Keratinocyte (primary cell): Measurements from ENCODE around the gene LARP1B.
"Not testable (repeated sequence)": the region's sequence is repeated elsewhere in the genome, so short reads cannot be mapped to it uniquely, and the experiment has no call there.

Source experiments
- CTCF ChIP-seq, 3 experiments: IDR thresholded peaks in 1 of 3; conservative IDR thresholded peaks in 1 of 3; optimal IDR thresholded peaks in 1 of 3; 2 replicates in 2 of 3; 3 replicates in 1 of 3; pipeline versions ENCODE3 to v1.5.1; 2011; ENCODE audit warnings: low read length in 3 of 3, mild to moderate bottlenecking in 3 of 3, moderate library complexity in 2 of 3, control low read depth in 1 of 3, inconsistent platforms in 1 of 3; ENCODE audit not compliant: insufficient read depth in 2 of 3; ENCODE audit errors: extremely low read depth in 1 of 3
- EZH2 ChIP-seq: IDR thresholded peaks from one replicate; pipeline ENCODE4 v1.6.1; 2012; ENCODE audit warnings: inconsistent platforms, mild to moderate bottlenecking, low read length, moderate library complexity

- not testable (repeated sequence) for TF ChIP-seq CTCF (optimal IDR thresholded peaks at IDR 0.05 in 1 of 3, IDR thresholded peaks at IDR 0.05 in 1 of 3, conservative IDR thresholded peaks at IDR 0.05 in 1 of 3; ENCODE audit: extremely low read depth in 1 of 3, insufficient read depth in 2 of 3, low read length in 3 of 3); EZH2
Observed at GRCh38 chr4:128047019-128047418, 14.1 kb upstream of the LARP1B start.
